SH-SY5Y (cell line): ENCODE data around the gene NGDN.

Experiments
- GATA2 ChIP-seq: IDR thresholded peaks from 2 replicates; pipeline ENCODE4 v1.6.1; 2011; ENCODE audit warnings: mild to moderate bottlenecking, low read depth, low read length
- GATA3 ChIP-seq: IDR thresholded peaks from 2 replicates; pipeline ENCODE4 v1.6.1; 2011; ENCODE audit warnings: low read depth, mild to moderate bottlenecking, low read length, moderate library complexity

DNA sequence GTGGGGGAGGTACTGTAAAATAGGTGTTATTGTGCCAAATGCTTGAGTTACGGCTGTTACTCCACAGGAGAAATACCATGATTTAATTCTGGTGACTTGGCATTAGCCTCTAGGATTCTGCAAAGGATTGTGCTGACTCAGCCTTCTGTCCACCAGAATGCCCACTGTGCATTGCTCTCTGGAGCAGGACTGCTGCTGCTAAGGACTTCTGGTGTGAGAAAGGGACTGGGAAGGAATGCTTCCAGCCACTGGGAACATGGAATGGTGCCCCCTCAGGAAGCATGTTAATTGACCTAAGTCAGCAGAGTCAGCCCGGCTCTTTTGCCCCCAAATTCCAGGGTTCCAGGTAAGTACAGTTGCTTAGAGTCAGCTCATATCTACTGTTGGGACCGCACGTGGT is 49.2 kb downstream of the NGDN start:
- no peak for TF ChIP-seq GATA2
- no peak for TF ChIP-seq GATA3
